ENCODE data around the gene GPD2. TPM values are rescaled to one million over a fixed set of nuclear protein-coding genes. Genes with fewer than 3 reads are reported as not detected.

GPD2 gene
- total RNA-seq, result 21.0 and 25.7 TPM in 2 replicates

GRCh38 chr2:156435718-156436496 is at the start of gene GPD2:
Gene GPD2 (plus strand): TSS chr2:156436379. CDS start chr2:156476106, 39,727 bp downstream.
- peak; percentile 65 to 87 for DNase-seq (ENCODE audit: low read depth in 2 of 2)

GRCh38 chr2:156394033-156394741 is 42.0 kb upstream of the GPD2 start:
- no peak for DNase-seq (ENCODE audit: low read depth in 2 of 2)

GRCh38 chr2:156396126-156396525 is 40.1 kb upstream of the GPD2 start:
- no peak for DNase-seq (ENCODE audit: low read depth in 2 of 2)

GRCh38 chr2:156397229-156397628 is 39.0 kb upstream of the GPD2 start:
- no peak for DNase-seq (ENCODE audit: low read depth in 2 of 2)

GRCh38 chr2:156398176-156398575 is 38.0 kb upstream of the GPD2 start:
- peak in 1 of 2 donors; percentile 4 for DNase-seq (ENCODE audit: low read depth in 2 of 2)

GRCh38 chr2:156399224-156399949 is 36.8 kb upstream of the GPD2 start:
- DNase-seq (ENCODE audit: low read depth in 2 of 2), result no peak

- peak; percentile 73 to 74 for DNase-seq (ENCODE audit: low read depth in 2 of 2)
Measured at GRCh38 chr2:156399950-156400705, 36.1 kb upstream of the GPD2 start.

GRCh38 chr2:156400706-156401678 is 35.2 kb upstream of the GPD2 start:
- DNase-seq (ENCODE audit: low read depth in 2 of 2), result peak; percentile 89 to 91

GRCh38 chr2:156401861-156402260 is 34.3 kb upstream of the GPD2 start:
- DNase-seq (ENCODE audit: low read depth in 2 of 2), result no peak

GRCh38 chr2:156405586-156405985 is 30.6 kb upstream of the GPD2 start:
- peak in 1 of 2 donors; percentile 3 for DNase-seq (ENCODE audit: low read depth in 2 of 2)

- DNase-seq (ENCODE audit: low read depth in 2 of 2), result no peak
Measured at GRCh38 chr2:156411835-156412234, 24.3 kb upstream of the GPD2 start.

GRCh38 chr2:156421851-156422250 is 14.3 kb upstream of the GPD2 start:
- DNase-seq (ENCODE audit: low read depth in 2 of 2), result no peak

- DNase-seq (ENCODE audit: low read depth in 2 of 2), result no peak
Measured at GRCh38 chr2:156423674-156424282, 12.4 kb upstream of the GPD2 start.

- no peak for DNase-seq (ENCODE audit: low read depth in 2 of 2)
Measured at GRCh38 chr2:156427074-156427473, 9.1 kb upstream of the GPD2 start.

- no peak for DNase-seq (ENCODE audit: low read depth in 2 of 2)
Measured at GRCh38 chr2:156429211-156429610, 7.0 kb upstream of the GPD2 start.

GRCh38 chr2:156430236-156430979 is 5.8 kb upstream of the GPD2 start:
- no peak for DNase-seq (ENCODE audit: low read depth in 2 of 2)

GRCh38 chr2:156430980-156431358 is 5.2 kb upstream of the GPD2 start:
- peak in 1 of 2 donors; percentile 63 for DNase-seq (ENCODE audit: low read depth in 2 of 2)

- no peak for DNase-seq (ENCODE audit: low read depth in 2 of 2)
Measured at GRCh38 chr2:156434461-156435291, 1.5 kb upstream of the GPD2 start.

All from lung microvascular endothelial cell (primary cell).